Posterior vena cava (tissue), 2 donors: ENCODE data around the gene HYCC2. TPM values are rescaled to one million over a fixed set of nuclear protein-coding genes. Genes with fewer than 3 reads are reported as not detected.

Experiments used
- DNase-seq: peaks from one replicate; pipeline ENCODE4 v3.0.0-alpha.2; 2020; ENCODE audit warnings: low spot score
- intact Hi-C, 2 donors: fragments of 100-400 bp; cut with DNase I; formaldehyde crosslinking; loops; one replicate each; pipeline versions ENCODE4 v1.14.1 to v1.14.2; 2022 to 2023
- total RNA-seq, 2 donors: library from RNA; stranded (reverse); fragmentation: NEBNext Ultra II Directional; extraction: Animal tissue kit (Norgen Biotek cat#: 25700); gene quantifications; one replicate each; pipeline ENCODE4 v1.2.1, GENCODE V29; 2021
- donor health status: DM: yes; HTN: yes; CAD: no.
- donor health status: DM: yes; HTN: yes; CAD: no.

Gene HYCC2
- total RNA-seq, 2 donors from 2014 or later: 21.2 to 21.5 TPM

- DNase-seq: no peak
- intact Hi-C loops: no loop called here
Observed at GRCh38 chr2:201024518-201024917, 47.0 kb downstream of the HYCC2 start.

GRCh38 chr2:201021914-201022313 lies 49.6 kb downstream of the HYCC2 start:
- intact Hi-C loops: no loop called here
- no peak for DNase-seq

Other genes with a start within 250 kb of the HYCC2 start
- gene CLK1, start 207.0 kb downstream of the HYCC2 start, total RNA-seq: 100 to 1,000 TPM in 1 of 2 donors, 10 to 100 TPM in 1; 91.2 to 127 TPM
- 10 to 100 TPM; 18.0 to 20.6 TPM for gene PPIL3, start 182.6 kb downstream of the HYCC2 start, total RNA-seq
- 10 to 100 TPM; 19.0 to 19.1 TPM for gene NIF3L1, start 182.3 kb downstream of the HYCC2 start, total RNA-seq
- gene ORC2, start 108.0 kb downstream of the HYCC2 start, total RNA-seq: 10 to 100 TPM; 19.2 to 21.3 TPM
- gene NDUFB3, start 330 bp upstream of the HYCC2 start, total RNA-seq: 10 to 100 TPM; 60.6 to 69.0 TPM
- 100 to 1,000 TPM; 140 to 142 TPM for gene CFLAR, start 44.5 kb upstream of the HYCC2 start, total RNA-seq
- 10 to 100 TPM in 1 of 2 donors, 1 to 10 TPM in 1; 8.4 to 12.7 TPM for gene CASP10, start 111.5 kb upstream of the HYCC2 start, total RNA-seq
- 10 to 100 TPM; 11.3 to 14.8 TPM for gene CASP8, start 188.9 kb upstream of the HYCC2 start, total RNA-seq